GM18870 (cell line): ENCODE data around the gene P2RX1.
"Not testable (repeated sequence)": the region's sequence is repeated elsewhere in the genome, so short reads cannot be mapped to it uniquely, and the experiment has no call there.

Experiments
- ATAC-seq: cut with Tn5 transposase; IDR thresholded peaks from one replicate; pipeline ENCODE4 v1.9.1; 2021; ENCODE audit warnings: moderate library complexity; ENCODE audit not compliant: unreplicated experiment

P2RX1 gene

GRCh38 chr17:3861761-3862681, 54.2 kb downstream of the P2RX1 start:
- no peak for ATAC-seq

DNA sequence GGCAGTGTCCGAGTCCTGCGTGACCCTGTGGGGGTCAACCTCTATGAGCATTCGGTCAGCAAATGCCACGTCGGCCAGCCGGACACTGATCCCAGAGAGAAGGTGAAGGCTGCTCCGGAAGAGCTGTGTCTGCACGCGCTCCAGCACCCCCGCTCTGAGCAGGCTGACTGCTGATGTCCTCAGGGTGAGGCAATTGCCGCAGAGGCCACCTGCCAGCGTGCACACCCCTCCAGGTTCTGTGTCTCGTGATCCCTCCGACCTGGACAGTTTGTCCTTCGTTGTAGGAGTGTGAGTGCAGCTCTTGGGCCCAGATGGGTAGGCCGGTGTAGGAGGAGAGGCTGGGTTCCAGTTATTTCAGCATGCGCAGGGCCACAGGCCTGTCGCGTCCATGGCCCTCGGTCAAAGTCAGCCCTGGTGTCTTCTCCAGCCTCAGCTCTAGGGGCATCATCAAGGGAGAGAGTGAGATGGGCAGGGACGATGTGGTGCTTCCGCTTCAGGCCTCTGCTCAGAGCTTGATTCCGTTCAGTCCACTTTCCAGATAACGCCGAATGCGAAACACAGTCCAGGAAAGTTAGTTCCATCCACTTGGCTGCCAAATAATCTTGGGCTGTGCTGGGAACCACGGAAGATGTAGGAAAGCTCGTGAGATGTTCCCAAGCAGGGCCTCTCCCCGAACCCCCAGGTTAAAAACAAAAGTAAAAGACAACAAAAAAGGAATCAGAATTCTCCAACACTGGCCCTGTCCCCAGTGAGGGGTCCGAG, 55.1 kb downstream of the P2RX1 start:
- no peak for ATAC-seq

- ATAC-seq = no peak
These were observed 56.3 kb downstream of the P2RX1 start for GRCh38 chr17:3859940-3860339.

- no peak for ATAC-seq
These were observed 58.8 kb downstream of the P2RX1 start for GRCh38 chr17:3857261-3858105.

GRCh38 chr17:3854204-3854603, 62.1 kb downstream of the P2RX1 start:
- not testable (repeated sequence) for ATAC-seq

DNA sequence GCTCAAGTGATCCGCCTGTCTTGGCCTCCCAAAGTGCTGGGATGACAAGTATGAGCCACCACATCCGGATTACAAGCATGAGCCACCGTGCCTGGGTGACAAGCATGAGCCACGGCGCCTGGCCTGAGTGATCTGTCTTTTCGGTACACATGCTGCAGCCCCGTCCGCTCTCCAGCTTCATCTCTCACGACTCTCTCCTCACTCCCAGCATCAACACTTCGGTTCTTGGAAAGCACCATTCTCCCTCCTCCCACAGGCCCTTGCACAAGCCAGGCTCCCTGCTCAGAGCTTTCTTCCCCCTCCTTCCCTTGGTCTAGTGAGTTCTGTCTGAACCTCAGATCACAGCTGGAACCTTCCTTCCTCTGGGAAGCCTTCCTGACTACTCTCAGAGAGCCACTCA, 63.7 kb downstream of the P2RX1 start:
- no peak for ATAC-seq

DNA sequence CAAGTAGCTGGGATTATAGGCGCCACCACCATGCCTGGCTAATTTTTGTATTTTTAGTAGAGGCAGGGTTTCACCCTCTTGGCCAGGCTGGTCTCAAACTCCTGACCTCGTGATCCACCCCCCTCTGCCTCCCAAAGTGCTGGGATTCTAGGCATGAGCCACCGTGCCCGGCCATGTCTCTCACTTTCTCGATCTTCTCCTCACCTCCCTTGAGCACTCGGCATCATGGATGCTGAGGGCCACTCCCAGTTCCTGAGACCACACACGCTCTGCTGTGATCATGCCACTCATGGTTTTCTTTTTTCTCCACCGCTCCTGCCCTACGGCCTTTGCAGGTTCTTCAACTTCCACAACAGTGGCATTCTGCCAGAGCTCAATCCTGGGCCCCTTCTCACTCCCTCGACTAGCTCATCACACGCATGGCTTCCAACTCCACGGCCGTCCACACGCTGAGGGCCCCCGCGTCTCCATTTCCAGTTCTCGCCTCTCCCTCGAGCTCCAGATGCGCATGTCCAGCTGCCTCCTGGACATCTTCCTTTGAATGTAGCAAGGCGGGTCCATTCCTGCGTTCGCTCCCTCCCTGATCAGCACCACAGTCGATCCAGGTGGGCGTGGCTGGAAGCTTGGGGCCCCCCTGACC, 64.7 kb downstream of the P2RX1 start:
- ATAC-seq = no peak

DNA sequence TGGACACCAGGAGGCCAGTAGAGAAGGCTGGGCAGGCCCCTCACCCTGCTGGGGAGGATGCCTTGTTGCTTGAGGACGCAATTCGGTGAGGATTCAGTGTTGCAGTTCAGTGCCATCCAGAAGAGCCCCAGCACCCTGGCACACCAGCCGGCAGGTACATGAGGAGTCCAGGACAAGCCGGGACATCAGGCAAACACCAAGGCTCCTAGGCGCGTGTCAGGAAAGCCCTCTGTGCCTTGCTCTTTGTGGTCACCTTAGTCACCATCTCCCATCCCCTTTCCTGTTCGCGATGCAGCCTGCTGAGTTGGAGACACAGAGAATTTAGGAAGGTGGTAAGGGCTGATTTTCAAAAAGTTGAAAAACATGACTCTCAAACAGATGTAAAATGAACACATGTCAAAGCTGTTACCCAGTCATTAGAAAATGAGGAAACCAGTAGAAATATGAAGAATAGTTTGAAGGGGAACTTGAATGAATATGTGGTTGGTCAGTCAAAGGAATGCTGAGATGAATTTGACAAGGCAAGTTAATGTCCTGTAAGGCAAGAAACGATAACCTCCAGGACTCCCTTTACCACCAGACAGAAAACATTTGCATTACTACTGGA, 67.9 kb downstream of the P2RX1 start:
- no peak for ATAC-seq

DNA sequence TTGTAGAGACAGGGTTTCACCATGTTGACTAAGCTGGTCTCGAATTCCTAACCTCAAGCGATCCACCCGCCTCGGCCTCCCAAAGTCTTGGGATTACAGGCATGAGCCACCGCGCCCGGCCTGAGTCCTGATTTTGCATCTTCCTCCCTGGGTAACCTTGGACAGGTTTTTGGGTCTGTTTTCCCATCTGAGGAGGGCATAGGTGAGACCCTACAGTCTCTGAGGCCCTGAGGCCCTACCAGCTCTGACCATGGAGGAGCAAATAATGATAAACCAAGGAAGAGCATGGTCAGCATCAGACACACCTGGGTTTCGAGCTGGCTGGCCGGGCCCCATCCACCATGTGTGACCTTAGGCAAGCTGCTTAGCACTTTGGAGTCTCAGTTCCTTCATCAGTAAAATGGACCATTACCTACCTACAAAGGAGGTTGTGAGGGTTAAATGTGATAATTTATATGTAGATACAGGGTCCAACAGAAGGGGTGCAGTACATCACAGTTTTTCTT, 69.0 kb downstream of the P2RX1 start:
- ATAC-seq = no peak
